ENCODE results near the gene PIANP.
A peak's percentile ranks its signal among the peaks of the same experiment; 100 is the strongest.

Gene PIANP

GRCh38 chr12:6662602-6662905 lies 38.1 kb downstream of the PIANP start:
- CTCF ChIA-PET, result no interaction called here
- DNase-seq (ENCODE audit: extremely low spot score), result no peak

GRCh38 chr12:6653987-6654386 lies 46.6 kb downstream of the PIANP start:
- ChIA-PET CTCF (interaction anchor here (3.0 kb wide), 1 partner anchor 10 kb away, joined by 8 read pairs; no protein-coding TSS in a partner anchor), POLR2A (no interaction called here)
- no peak for TF ChIP-seq CTCF (IDR thresholded peaks at IDR 0.05; ENCODE audit: control extremely low read depth, extremely low read depth, low read depth, missing control alignments)
- no peak for DNase-seq (ENCODE audit: extremely low spot score)

More at GRCh38 chr12:6662602-6662905, 38.1 kb downstream of the PIANP start:
- POLR2A ChIA-PET, result no interaction called here
- no peak for TF ChIP-seq CTCF (IDR thresholded peaks at IDR 0.05; ENCODE audit: control extremely low read depth, extremely low read depth, low read depth, missing control alignments)

- no peak for DNase-seq (ENCODE audit: extremely low spot score)
- POLR2A ChIA-PET, result no interaction called here
- no peak for TF ChIP-seq CTCF (IDR thresholded peaks at IDR 0.05; ENCODE audit: control extremely low read depth, extremely low read depth, low read depth, missing control alignments)
- CTCF ChIA-PET, result interaction anchor here (1.0 to 3.0 kb wide), 3 partner anchors 9 to 35 kb away, joined by 3 to 8 read pairs (median 5); partner anchors contain the start of gene LPAR5
These were observed 47.3 kb downstream of the PIANP start for GRCh38 chr12:6653342-6653741.

GRCh38 chr12:6652391-6652790 lies 48.2 kb downstream of the PIANP start:
- DNase-seq (ENCODE audit: extremely low spot score), result no peak
- CTCF ChIA-PET, result interaction anchor here (1.0 to 3.0 kb wide), 3 partner anchors 8 to 34 kb away, joined by 3 to 8 read pairs (median 5); partner anchors contain the start of gene LPAR5
- no peak for TF ChIP-seq CTCF (IDR thresholded peaks at IDR 0.05; ENCODE audit: control extremely low read depth, extremely low read depth, low read depth, missing control alignments)
- POLR2A ChIA-PET, result no interaction called here

- CTCF ChIA-PET, result interaction anchor here (1.1 to 1.2 kb wide), 2 partner anchors 30 to 34 kb away, joined by 3 read pairs; no protein-coding TSS in a partner anchor
- POLR2A ChIA-PET, result no interaction called here
- DNase-seq (ENCODE audit: extremely low spot score), result no peak
- no peak for TF ChIP-seq CTCF (IDR thresholded peaks at IDR 0.05; ENCODE audit: control extremely low read depth, extremely low read depth, low read depth, missing control alignments)
These were observed 49.8 kb downstream of the PIANP start for GRCh38 chr12:6650832-6651231.

GRCh38 chr12:6647083-6647604 lies 53.5 kb downstream of the PIANP start, which contains the start of gene ACRBP:
Gene ACRBP, minus strand, starts transcription at chr12:6647432. Its CDS starts 66 bp downstream, at chr12:6647366.
- no peak for TF ChIP-seq CTCF (IDR thresholded peaks at IDR 0.05; ENCODE audit: control extremely low read depth, extremely low read depth, low read depth, missing control alignments)
- ChIA-PET POLR2A (no interaction called here), CTCF (interaction anchor here (1.2 to 3.7 kb wide), 3 partner anchors 10 to 32 kb away, joined by 3 to 19 read pairs (median 10); no protein-coding TSS in a partner anchor)
- DNase-seq (ENCODE audit: extremely low spot score), result peak; percentile 78

All from GM10248 (cell line).